ENCODE data around the gene KLHL26. TPM values are rescaled to one million over a fixed set of nuclear protein-coding genes. Genes with fewer than 3 reads are reported as not detected.

KLHL26 gene
- total and polyA plus RNA-seq, 9 of the 15 experiments (the other 6 are each of a cell fraction or from before 2014, with no cell fraction given) = 0.13 to 13.3 (median 1.4) TPM

GRCh38 chr19:18645035-18645511 lies 8.2 kb downstream of the KLHL26 start:
- Histone ChIP-seq H3K27ac (ENCODE audit: extremely low read depth, low read depth, low read length) (no peak overlapping the region), H3K9ac (ENCODE audit: insufficient read depth in 1 of 2, low read depth in 2 of 2, low read length in 2 of 2) (peak overlapping the region in 1 of 2 experiments; percentile 52; a peak in 1 of 4 replicates), H3K79me2 (ENCODE audit: control insufficient read depth, insufficient read depth, low read length) (peaks cover 8% of the 10 kb centered on the region), H3K4me2 (ENCODE audit: insufficient read depth, low read length) (no peak overlapping the region), H3K36me3 (ENCODE audit: control insufficient read depth, insufficient read depth, low read length) (peaks cover 2% of the 10 kb centered on the region; the same call in 1 of the 3 replicates), H3K27me3 (ENCODE audit: control insufficient read depth in 2 of 2, insufficient read depth in 2 of 2, low read length in 2 of 2) (no peaks in the 10 kb centered on the region), H3K4me1 (replicated peaks in 1 of 2; ENCODE audit: control insufficient read depth in 2 of 2, insufficient read depth in 2 of 2, low read length in 2 of 2) (peaks cover 6 to 43% of the 10 kb centered on the region in 2 experiments; a peak in 3 of 5 replicates), H3K9me1 (ENCODE audit: control insufficient read depth, insufficient read depth, low read length) (peaks cover 5% of the 10 kb centered on the region), H3K4me3 (no peak overlapping the region), H4K20me1 (replicated peaks; ENCODE audit: control insufficient read depth, insufficient read depth, low read length) (peaks cover 23% of the 10 kb centered on the region; the same call in 1 of the 2 replicates), H3K9me3 (replicated peaks; ENCODE audit: control insufficient read depth, insufficient read depth, low read depth, low read length) (no peaks in the 10 kb centered on the region), H2AFZ (ENCODE audit: low read depth, low read length) (no peak overlapping the region)
- 71% methylated on average over 13 of the region's 13 CpGs for WGBS (ENCODE audit: insufficient coverage, low coverage, missing lambda C conversion rate)
- ChIA-PET POLR2A (interaction anchor here (0.6 kb wide), 1 partner anchor 58 kb away, joined by 3 read pairs; no protein-coding TSS in a partner anchor), CTCF (ENCODE audit: low intra/inter-chr PET ratio) (no interaction called here)
- FAIRE-seq = no peak
- in situ Hi-C loops (cut with MboI) = no loop called here
- no peak for TF ChIP-seq ZC3H4 (CRISPR knock-in tag; IDR thresholded peaks at IDR 0.05; ENCODE audit: borderline replicate concordance)
- DNase-seq (ENCODE audit: extremely low read depth in 1 of 4, low spot score in 3 of 4) = no peak
- intact Hi-C loops (cut with micrococcal nuclease) = no loop called here
- ATAC-seq = no peak
- BruUV-seq (replicated peaks) = no TSS peak

- no peak overlapping the region for H2AFZ ChIP-seq (ENCODE audit: low read depth, low read length)
- peak overlapping the region; percentile 46 for H3K4me2 ChIP-seq (ENCODE audit: insufficient read depth, low read length)
- H3K9me1 ChIP-seq (ENCODE audit: control insufficient read depth, insufficient read depth, low read length) = peaks cover 5% of the 10 kb centered on the region
- BruUV-seq (replicated peaks) = no TSS peak
- in situ Hi-C loops (cut with MboI) (no loop called here), intact Hi-C loops (cut with micrococcal nuclease) (no loop called here)
- DNase-seq (ENCODE audit: extremely low read depth in 1 of 4, low spot score in 3 of 4) (peak in 1 of 4 experiments; percentile 35), ATAC-seq (peak; percentile 54), FAIRE-seq (peak; percentile 66)
- H3K36me3 ChIP-seq (ENCODE audit: control insufficient read depth, insufficient read depth, low read length) = peaks cover 2% of the 10 kb centered on the region; the same call in 1 of the 3 replicates
- no peak overlapping the region for H3K4me3 ChIP-seq
- 44% methylated on average over 32 of the region's 34 CpGs for WGBS (ENCODE audit: insufficient coverage, low coverage, missing lambda C conversion rate)
- H3K9me3 ChIP-seq (replicated peaks; ENCODE audit: control insufficient read depth, insufficient read depth, low read depth, low read length) = no peaks in the 10 kb centered on the region
- H3K4me1 ChIP-seq (replicated peaks in 1 of 2; ENCODE audit: control insufficient read depth in 2 of 2, insufficient read depth in 2 of 2, low read length in 2 of 2) = peaks cover 6 to 52% of the 10 kb centered on the region in 2 experiments; a peak in 3 of 5 replicates
- H3K9ac ChIP-seq (ENCODE audit: insufficient read depth in 1 of 2, low read depth in 2 of 2, low read length in 2 of 2) = peak overlapping the region in 1 of 2 experiments; percentile 83; a peak in 2 of 4 replicates
- peaks cover 38% of the 10 kb centered on the region for H4K20me1 ChIP-seq (replicated peaks; ENCODE audit: control insufficient read depth, insufficient read depth, low read length)
- H3K27me3 ChIP-seq (ENCODE audit: control insufficient read depth in 2 of 2, insufficient read depth in 2 of 2, low read length in 2 of 2) = no peaks in the 10 kb centered on the region
- POLR2A ChIA-PET = interaction anchor here (0.6 to 1.2 kb wide), 4 partner anchors 9 to 23 kb away, joined by 3 to 8 read pairs (median 4); no protein-coding TSS in a partner anchor
- H3K27ac ChIP-seq (ENCODE audit: extremely low read depth, low read depth, low read length) = no peak overlapping the region
- CTCF ChIA-PET (ENCODE audit: low intra/inter-chr PET ratio) = interaction anchor here (0.5 kb wide), 1 partner anchor 659 kb away, joined by 3 read pairs; no protein-coding TSS in a partner anchor
- H3K79me2 ChIP-seq (ENCODE audit: control insufficient read depth, insufficient read depth, low read length) = peaks cover 8% of the 10 kb centered on the region
- TF ChIP-seq ZBTB40 (IDR thresholded peaks at IDR 0.05) = no peak
- TF ChIP-seq ZBTB40 (CRISPR knock-in tag; IDR thresholded peaks at IDR 0.05) = no peak
Observed at GRCh38 chr19:18646535-18647370, 9.9 kb downstream of the KLHL26 start.
